GM23338 (cell line): ENCODE measurements around the gene GPA33. TPM values are rescaled to one million over a fixed set of nuclear protein-coding genes. Genes with fewer than 3 reads are reported as not detected.
A peak's percentile ranks its signal among the peaks of the same experiment; 100 is the strongest.

ENCODE experiments used
- ATAC-seq: fragments of 200-7000 bp; cut with Tn5 transposase; 3 replicates; pipeline ENCODE4 v1.9.1; 2020
- DNase-seq: peaks from one replicate; pipeline ENCODE4 v3.0.0-alpha.2; 2015; ENCODE audit warnings: low spot score
- H2AFZ ChIP-seq: fragments of 200-600 bp; sonication (generic); 2 replicates; pipeline ENCODE4 v1.8.0; 2016; ENCODE audit warnings: antibody characterized with exemption, mild to moderate bottlenecking, moderate library complexity
- H3F3A ChIP-seq: fragments of 200-600 bp; sonication (generic); replicated peaks from 2 replicates; pipeline ENCODE4 v1.8.0; 2017; ENCODE audit warnings: antibody characterized with exemption, mixed run types, low read depth
- H3K27ac ChIP-seq: fragments of 200-600 bp; sonication (generic); 2 replicates; pipeline ENCODE4 v1.6.1; 2016; ENCODE audit warnings: low read depth
- H3K27me3 ChIP-seq: fragments of 200-600 bp; sonication (generic); 2 replicates; pipeline ENCODE4 v1.8.0; 2016; ENCODE audit warnings: mild to moderate bottlenecking, mixed run types, moderate library complexity; ENCODE audit not compliant: insufficient read depth
- H3K36me3 ChIP-seq: fragments of 200-600 bp; sonication (generic); 2 replicates; pipeline ENCODE4 v1.8.0; 2016; ENCODE audit warnings: mild to moderate bottlenecking; ENCODE audit not compliant: insufficient read depth
- H3K4me1 ChIP-seq: fragments of 200-600 bp; sonication (generic); 2 replicates; pipeline ENCODE4 v1.8.0; 2016; ENCODE audit warnings: mild to moderate bottlenecking, moderate library complexity; ENCODE audit not compliant: insufficient read depth
- H3K4me2 ChIP-seq: fragments of 200-600 bp; sonication (generic); 2 replicates; pipeline ENCODE4 v1.7.1; 2017; ENCODE audit warnings: mixed run types
- H3K4me3 ChIP-seq: fragments of 200-600 bp; sonication (generic); 2 replicates; pipeline ENCODE4 v1.6.1; 2016; ENCODE audit warnings: mixed run types
- H3K79me2 ChIP-seq: fragments of 200-600 bp; sonication (generic); replicated peaks from 2 replicates; pipeline ENCODE4 v1.8.0; 2017; ENCODE audit warnings: mild to moderate bottlenecking; ENCODE audit not compliant: insufficient read depth
- H3K9me2 ChIP-seq: fragments of 200-600 bp; sonication (generic); 2 replicates; pipeline ENCODE4 v1.8.0; 2017; ENCODE audit not compliant: insufficient read depth
- H4K20me1 ChIP-seq: fragments of 200-600 bp; sonication (generic); replicated peaks from 2 replicates; pipeline ENCODE4 v1.8.0; 2017; ENCODE audit warnings: mild to moderate bottlenecking; ENCODE audit not compliant: insufficient read depth
- H3K27ac Mint-ChIP-seq: 2 replicates; pipeline ENCODE4 v1.8.0; 2020; ENCODE audit warnings: inconsistent platforms, mild to moderate bottlenecking, moderate library complexity, mixed read lengths
- H3K27me3 Mint-ChIP-seq: 3 replicates; pipeline ENCODE4 v1.8.0; 2022; ENCODE audit warnings: low read depth, mild to moderate bottlenecking, moderate library complexity, mixed read lengths, inconsistent platforms; ENCODE audit not compliant: insufficient read depth, poor library complexity
- H3K36me3 Mint-ChIP-seq: 3 replicates; pipeline ENCODE4 v1.8.0; 2021; ENCODE audit warnings: low read depth, mild to moderate bottlenecking, inconsistent platforms, moderate library complexity, mixed read lengths
- H3K4me1 Mint-ChIP-seq: 3 replicates; pipeline ENCODE4 v1.8.0; 2020; ENCODE audit warnings: mild to moderate bottlenecking, inconsistent platforms, mixed read lengths
- H3K4me3 Mint-ChIP-seq: 3 replicates; pipeline ENCODE4 v1.8.0; 2021; ENCODE audit warnings: moderate library complexity, mild to moderate bottlenecking, inconsistent platforms, mixed read lengths
- H3K9me3 Mint-ChIP-seq: 3 replicates; pipeline ENCODE4 v1.8.0; 2020; ENCODE audit warnings: moderate library complexity, mild to moderate bottlenecking, inconsistent platforms, mixed read lengths
- CTCF ChIP-seq, 2 experiments: fragments of 200-600 bp in 1 of 2; sonication (generic) in 1 of 2; conservative IDR thresholded peaks; 2 replicates each; pipeline versions ENCODE4 v1.5.1 to v1.6.1; 2016 to 2017; ENCODE audit warnings: antibody characterized with exemption in 2 of 2, low read depth in 2 of 2, mild to moderate bottlenecking in 2 of 2, moderate library complexity in 1 of 2
- NANOG ChIP-seq: IDR thresholded peaks from 2 replicates; pipeline ENCODE4 v1.6.1; 2016; ENCODE audit warnings: antibody characterized with exemption, borderline replicate concordance
- STAT1 ChIP-seq: IDR thresholded peaks from one replicate; pipeline ENCODE4 v1.6.1; 2016; ENCODE audit warnings: antibody characterized with exemption; ENCODE audit not compliant: unreplicated experiment
- ZNF114 ChIP-seq: fragments of 250-450 bp; sonication (Bioruptor Pico); IDR thresholded peaks from 2 replicates; pipeline ENCODE4 v1.5.0; 2020; ENCODE audit warnings: mild to moderate bottlenecking, moderate library complexity
- ZNF462 ChIP-seq: fragments of 250-450 bp; sonication (Bioruptor Pico); IDR thresholded peaks from 2 replicates; pipeline ENCODE4 v1.5.0; 2020; ENCODE audit warnings: mild to moderate bottlenecking, moderate library complexity
- polyA plus RNA-seq: library from polyadenylated mRNA; unstranded; fragments of >200 nt; fragmentation: Nextera tagmentation; extraction: Ambion mirVana; gene quantifications from 2 replicates; pipeline ENCODE4 v1.2.1, GENCODE V29; 2016
- total RNA-seq: library from RNA; depleted of rRNA; stranded (reverse); fragments of >200 nt; shearing (Covaris generic); gene quantifications from 2 replicates; pipeline ENCODE4 v1.2.3, GENCODE V29; 2014

Gene GPA33
- total and polyA plus RNA-seq, 2 experiments from 2014 or later = 0.10 to 0.28 TPM

- H3K27me3 ChIP-seq = no peaks in the 10 kb centered on the region
- no peaks in the 10 kb centered on the region for H4K20me1 ChIP-seq
- DNase-seq (no peak), ATAC-seq (no peak)
- TF ChIP-seq CTCF (conservative IDR thresholded peaks at IDR 0.05; ENCODE audit: low read depth in 2 of 2) (no peak), ZNF114 (CRISPR knock-in tag) (no peak), ZNF462 (CRISPR knock-in tag) (no peak)
- H3F3A ChIP-seq = no peaks in the 10 kb centered on the region
- no peak overlapping the region for H3K4me3 ChIP-seq
- Mint-ChIP-seq H3K4me3 (no peak overlapping the region), H3K36me3 (no peaks in the 10 kb centered on the region), H3K27ac (no peak overlapping the region), H3K4me1 (peaks cover 2% of the 10 kb centered on the region; the same call in 1 of the 3 replicates), H3K9me3 (no peaks in the 10 kb centered on the region), H3K27me3 (peaks cover 2% of the 10 kb centered on the region)
- H3K9me2 ChIP-seq = peaks cover 2% of the 10 kb centered on the region; the same call in 1 of the 2 replicates
- H3K4me2 ChIP-seq = no peak overlapping the region
- H3K36me3 ChIP-seq = no peaks in the 10 kb centered on the region
- H3K27ac ChIP-seq = no peak overlapping the region
- no peaks in the 10 kb centered on the region for H3K4me1 ChIP-seq
- H2AFZ ChIP-seq = peak overlapping the region; percentile 80; the same call in 1 of the 2 replicates
- no peaks in the 10 kb centered on the region for H3K79me2 ChIP-seq
Observed at GRCh38 chr1:167086768-167087167, 3.4 kb downstream of the GPA33 start.

GRCh38 chr1:167086033-167086432, 4.1 kb downstream of the GPA33 start:
- H3K27me3 Mint-ChIP-seq = peaks cover 2% of the 10 kb centered on the region
- H3K9me3 Mint-ChIP-seq = no peaks in the 10 kb centered on the region
- no peak overlapping the region for H3K27ac Mint-ChIP-seq
- Histone ChIP-seq H3K4me2 (no peak overlapping the region), H3K79me2 (no peaks in the 10 kb centered on the region), H3K27ac (no peak overlapping the region), H2AFZ (no peak overlapping the region), H3K27me3 (no peaks in the 10 kb centered on the region), H3K9me2 (peaks cover 2% of the 10 kb centered on the region; the same call in 1 of the 2 replicates), H3K4me3 (no peak overlapping the region), H4K20me1 (no peaks in the 10 kb centered on the region), H3F3A (no peaks in the 10 kb centered on the region), H3K4me1 (no peaks in the 10 kb centered on the region), H3K36me3 (no peaks in the 10 kb centered on the region)
- no peak overlapping the region for H3K4me3 Mint-ChIP-seq
- DNase-seq (no peak), ATAC-seq (peak; percentile 50; the same call in 2 of the 3 replicates)
- TF ChIP-seq CTCF (conservative IDR thresholded peaks at IDR 0.05; ENCODE audit: low read depth in 2 of 2) = 0 out of 4 replicates have a peak, but pooled peaks of 1 of the 2 experiments have one; percentile 16
- no peak for TF ChIP-seq STAT1
- no peak for TF ChIP-seq NANOG
- H3K4me1 Mint-ChIP-seq = peaks cover 2% of the 10 kb centered on the region; the same call in 1 of the 3 replicates
- no peaks in the 10 kb centered on the region for H3K36me3 Mint-ChIP-seq
